ENCODE results near the gene PCSK2.

DNA sequence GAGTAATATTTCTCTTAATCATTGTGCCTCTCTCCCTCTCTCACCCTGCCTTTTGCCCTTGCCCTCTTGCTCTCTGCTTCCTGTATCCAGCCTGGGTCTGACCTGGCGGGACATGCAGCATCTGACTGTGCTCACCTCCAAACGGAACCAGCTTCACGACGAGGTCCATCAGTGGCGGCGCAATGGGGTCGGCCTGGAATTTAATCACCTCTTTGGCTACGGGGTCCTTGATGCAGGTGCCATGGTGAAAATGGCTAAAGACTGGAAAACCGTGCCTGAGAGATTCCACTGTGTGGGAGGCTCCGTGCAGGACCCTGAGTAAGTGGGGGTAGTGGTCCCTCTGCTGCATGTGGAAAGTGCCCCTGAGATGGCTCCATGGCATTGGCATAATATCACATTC is 238.4 kb downstream of the PCSK2 start:
- TF ChIP-seq CTCF (IDR thresholded peaks at IDR 0.05 in 4 of 5, conservative IDR thresholded peaks at IDR 0.05 in 1 of 5) (no peak), POLR2A (IDR thresholded peaks at IDR 0.05) (no peak)
